Eye (tissue), 1 donor: Measurements from ENCODE around the gene GDI2.
"Not testable (repeated sequence)": the region's sequence is repeated elsewhere in the genome, so short reads cannot be mapped to it uniquely, and the experiment has no call there.

Source experiments
- DNase-seq: peaks from one replicate; pipeline ENCODE4 v3.0.0-alpha.2; 2015

GDI2 gene

GRCh38 chr10:5813341-5814109 lies at the start of gene GDI2:
TSS of gene GDI2 (minus strand) at chr10:5813434. CDS start at chr10:5813258, 176 bp downstream.
- peak; percentile 99 for DNase-seq

- DNase-seq = no peak
These were observed 49.2 kb upstream of the GDI2 start for GRCh38 chr10:5862360-5862961.

DNA sequence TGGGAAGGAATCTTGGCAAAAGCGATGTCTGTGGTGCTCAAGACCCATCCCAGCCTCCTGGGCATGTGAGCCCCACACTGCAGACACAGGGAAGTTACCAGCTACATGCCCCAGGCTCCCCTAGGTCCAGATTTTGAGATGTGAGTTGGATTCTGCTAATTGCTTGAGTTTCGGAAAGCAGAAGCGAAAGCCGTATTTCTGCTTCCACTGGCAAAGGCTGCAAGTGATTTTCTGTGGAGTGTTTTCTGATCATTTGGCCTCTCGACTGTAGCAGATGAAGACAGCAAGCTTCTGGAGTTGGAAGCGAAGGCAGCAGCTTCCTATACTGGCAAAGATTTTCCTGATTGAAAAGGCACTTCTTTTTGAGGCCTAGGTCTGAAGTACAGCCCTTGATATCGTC lies 46.8 kb upstream of the GDI2 start:
- DNase-seq = no peak

GRCh38 chr10:5858811-5859210 lies 45.6 kb upstream of the GDI2 start:
- DNase-seq = no peak

DNA sequence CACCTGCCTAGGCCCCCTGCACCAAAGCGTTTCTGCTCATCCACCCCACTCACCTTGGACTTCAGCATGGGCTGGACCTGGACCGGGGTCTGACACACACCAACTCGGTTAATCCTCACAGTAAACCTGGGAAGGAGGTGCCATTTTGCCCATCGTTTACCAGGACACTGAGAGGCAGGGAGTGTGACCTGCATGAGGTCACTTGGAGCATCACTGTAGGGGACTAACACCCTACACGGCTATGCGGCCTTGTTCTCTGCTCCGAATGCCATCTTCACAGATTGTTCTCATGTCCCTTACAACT lies 43.4 kb upstream of the GDI2 start:
- DNase-seq = no peak

DNA sequence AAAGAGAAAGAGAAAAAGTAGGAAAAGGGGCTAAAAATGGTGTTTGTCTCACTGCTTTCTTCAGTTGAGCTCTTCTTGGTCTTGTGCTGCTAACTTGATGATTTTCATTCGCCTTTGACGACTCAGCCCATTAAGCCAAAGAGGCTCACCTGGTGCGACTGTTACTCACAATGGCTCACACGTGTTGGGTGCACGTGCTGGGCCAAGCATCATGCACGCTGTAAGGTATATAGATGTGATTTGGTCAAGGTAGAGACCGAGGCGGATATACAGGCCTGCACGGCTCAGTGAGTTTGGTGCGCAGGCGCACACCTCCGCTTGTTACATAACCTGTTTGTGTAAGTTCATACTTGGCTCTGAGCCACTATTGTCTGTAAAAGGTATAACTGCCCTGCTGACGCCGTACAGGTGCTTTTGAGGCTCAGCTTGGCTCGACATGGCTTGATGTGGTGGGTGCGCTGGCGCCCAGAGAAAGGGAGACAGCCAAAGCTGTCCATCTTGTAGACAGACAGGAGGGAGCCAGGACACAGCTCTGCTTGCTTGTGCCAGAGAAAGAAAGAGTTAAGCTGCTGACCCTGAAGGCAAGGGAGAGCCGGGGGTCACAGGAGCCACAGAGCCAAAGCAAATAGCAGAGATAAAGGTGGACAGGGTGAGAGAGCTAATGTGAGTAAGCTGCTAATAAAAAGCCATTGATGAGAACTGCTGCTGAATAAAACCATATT lies 42.9 kb upstream of the GDI2 start:
- no peak for DNase-seq

- DNase-seq = no peak
These were observed 40.9 kb upstream of the GDI2 start for GRCh38 chr10:5854131-5854475.

GRCh38 chr10:5846667-5847066 lies 33.4 kb upstream of the GDI2 start:
- not testable (repeated sequence) for DNase-seq

DNA sequence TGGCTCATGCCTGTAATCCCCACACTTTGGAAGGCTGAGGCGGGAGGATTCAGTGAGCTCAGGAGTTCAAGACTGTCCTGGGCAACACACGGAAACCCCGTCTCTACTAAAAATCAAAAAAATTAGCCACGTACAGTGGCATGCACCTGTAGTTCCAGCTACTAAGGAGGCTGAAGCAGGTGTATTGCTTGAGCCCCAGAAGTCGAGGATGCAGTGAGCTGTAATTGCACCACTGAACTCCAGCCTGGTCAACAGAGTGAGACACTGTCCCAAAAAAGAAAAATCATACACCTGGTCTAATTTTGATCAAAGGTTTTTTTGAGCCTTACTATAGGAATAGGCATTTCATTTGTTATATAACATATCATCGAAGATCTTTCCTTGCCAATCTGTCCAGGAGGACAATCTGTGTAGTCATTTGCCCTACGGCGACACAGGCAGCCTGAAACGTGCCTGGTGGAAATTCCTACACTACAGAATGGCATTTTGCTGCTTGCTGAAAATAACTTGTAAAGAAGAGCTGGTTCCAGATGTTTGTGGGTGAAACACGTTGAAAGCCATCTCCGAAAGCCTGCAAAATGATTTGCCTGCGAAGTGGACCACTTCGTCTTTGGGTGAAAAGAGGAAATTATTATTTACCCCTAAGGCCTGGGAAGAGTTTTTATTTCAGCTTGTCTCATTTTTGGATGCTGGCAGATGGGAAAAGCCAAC lies 31.3 kb upstream of the GDI2 start:
- no peak for DNase-seq

DNA sequence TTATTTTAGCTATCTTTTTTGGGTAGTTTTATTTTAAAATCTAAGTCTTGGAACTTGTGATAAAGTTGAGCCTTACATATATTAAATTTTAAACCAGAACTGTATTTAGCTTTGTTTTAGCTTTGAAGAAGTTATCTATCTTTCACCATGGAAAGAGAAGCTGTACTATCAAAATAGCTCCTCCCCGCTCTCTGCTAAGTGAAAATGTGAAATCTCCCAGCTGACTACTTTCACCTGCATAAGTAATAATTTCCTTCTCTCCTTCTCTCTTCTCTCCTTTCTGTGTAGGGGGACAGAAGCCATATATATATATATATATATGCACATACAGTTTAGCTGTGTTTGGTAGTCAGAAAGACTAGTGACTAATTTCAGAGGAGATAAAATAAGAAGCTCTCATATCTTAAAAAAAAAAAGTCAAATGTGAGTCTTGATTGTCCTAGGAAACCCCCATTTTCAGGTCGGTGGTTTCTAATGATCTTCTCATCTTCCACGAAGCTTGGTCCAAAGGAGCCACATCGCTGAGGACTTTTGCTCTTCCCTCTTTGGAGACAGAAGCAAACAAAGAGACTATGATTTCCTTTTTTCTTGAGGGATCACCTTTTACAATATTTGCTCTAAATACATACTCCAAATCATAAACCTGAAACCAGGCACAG lies 30.6 kb upstream of the GDI2 start:
- no peak for DNase-seq

- no peak for DNase-seq
These were observed 28.7 kb upstream of the GDI2 start for GRCh38 chr10:5841965-5842364.

GRCh38 chr10:5840314-5841307 lies 27.4 kb upstream of the GDI2 start:
- peak; percentile 51 for DNase-seq

DNA sequence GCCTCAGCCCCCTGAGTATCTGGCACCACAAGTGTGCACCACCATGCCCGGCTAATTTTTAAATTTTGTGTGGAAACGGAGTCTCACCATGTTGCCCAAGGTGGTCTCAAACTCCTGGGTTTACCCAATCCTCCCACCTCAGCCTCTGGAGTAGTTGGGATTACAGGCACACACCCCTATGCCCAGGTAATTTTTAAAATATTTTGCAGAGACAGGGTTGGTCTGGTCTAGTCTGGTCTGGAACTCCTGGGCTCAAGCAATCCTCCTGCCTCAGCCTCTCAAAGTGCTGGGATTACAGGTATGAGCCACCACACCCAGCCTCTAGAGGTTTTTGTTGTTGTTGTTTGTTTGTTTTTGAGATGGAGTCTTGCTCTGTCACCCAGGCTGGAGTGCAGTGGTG lies 22.9 kb upstream of the GDI2 start:
- DNase-seq = not testable (repeated sequence)

GRCh38 chr10:5835446-5836095 lies 22.3 kb upstream of the GDI2 start:
- DNase-seq = no peak

DNA sequence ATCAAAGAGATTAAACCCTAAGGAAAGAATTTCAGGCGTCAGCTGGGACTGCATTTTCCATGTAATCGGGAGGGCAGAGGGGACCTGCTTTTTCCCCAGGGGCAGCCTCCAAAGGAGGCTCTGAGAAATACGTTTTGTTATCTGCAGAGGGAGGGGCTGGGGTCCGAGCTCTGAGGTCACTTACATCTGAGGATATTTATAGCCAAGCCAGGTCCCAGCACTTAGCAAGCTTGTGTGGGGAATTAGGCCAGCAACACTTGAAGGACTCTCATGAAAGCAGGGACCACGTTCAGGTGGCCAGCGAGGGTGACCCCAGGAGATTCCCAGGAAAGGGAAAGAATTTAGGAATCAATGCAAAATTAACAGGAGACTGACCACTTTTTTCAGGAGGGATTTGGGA lies 20.6 kb upstream of the GDI2 start:
- DNase-seq = no peak

GRCh38 chr10:5832946-5833345 lies 19.7 kb upstream of the GDI2 start:
- no peak for DNase-seq

DNA sequence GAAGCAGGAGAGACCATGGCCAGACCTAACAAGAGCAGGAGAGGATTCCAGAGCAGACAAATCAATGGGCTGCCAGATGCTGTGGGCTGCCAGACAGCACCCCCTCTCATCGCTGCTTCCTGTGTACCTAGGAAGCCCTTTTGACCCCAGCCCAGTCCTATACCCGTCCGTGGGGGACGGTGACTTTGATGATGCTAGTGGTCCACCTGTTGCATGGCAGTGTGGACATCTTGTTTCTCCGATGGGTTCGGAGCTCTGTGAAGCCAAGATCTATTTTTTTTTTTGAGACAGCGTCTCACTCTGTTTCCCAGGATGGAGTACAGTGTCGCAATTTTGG lies 18.2 kb upstream of the GDI2 start:
- DNase-seq = no peak

- no peak for DNase-seq
These were observed 17.6 kb upstream of the GDI2 start for GRCh38 chr10:5830629-5831445.

- no peak for DNase-seq
These were observed 16.0 kb upstream of the GDI2 start for GRCh38 chr10:5829267-5829666.

GRCh38 chr10:5828725-5829124 lies 15.5 kb upstream of the GDI2 start:
- DNase-seq = no peak

- DNase-seq = no peak
These were observed 14.6 kb upstream of the GDI2 start for GRCh38 chr10:5827841-5828240.
